OCI-LY7 (cell line): ENCODE measurements around the gene DSCAM. TPM values are rescaled to one million over a fixed set of nuclear protein-coding genes. Genes with fewer than 3 reads are reported as not detected.

Experiments
- BruUV-seq: library from RNA; stranded (reverse); fragments of 400-500 nt; replicated peaks from 2 replicates; lab custom pipeline; 2021; lab: Mats Ljungman, UMichigan
- CTCF ChIA-PET: fragments of 300-600 bp; sonication (Branson Sonifier 250); formaldehyde crosslinking; loops from one replicate; lab custom pipeline; 2022; ENCODE audit warnings: antibody characterized with exemption; ENCODE audit not compliant: unreplicated experiment; lab: Charles Lee
- POLR2A ChIA-PET: fragments of 300-600 bp; sonication (Branson Sonifier 250); formaldehyde crosslinking; loops from one replicate; lab custom pipeline; 2022; ENCODE audit warnings: antibody characterized with exemption; lab: Charles Lee
- DNase-seq: peaks from one replicate; pipeline ENCODE4 v3.0.0-alpha.2; 2015; ENCODE audit warnings: low spot score
- H2AFZ ChIP-seq: fragments of 200-600 bp; sonication (generic), shearing (Covaris generic); 2 replicates; pipeline ENCODE4 v1.6.1; 2014; ENCODE audit warnings: mild to moderate bottlenecking, antibody characterized with exemption, low read length, moderate library complexity
- H3K27ac ChIP-seq: fragments of 200-600 bp; sonication (generic); 2 replicates; pipeline ENCODE4 v1.5.1; 2014; ENCODE audit warnings: mixed run types, low read depth, mild to moderate bottlenecking, moderate library complexity, low read length, inconsistent platforms; ENCODE audit not compliant: poor library complexity, severe bottlenecking
- H3K36me3 ChIP-seq: fragments of 200-600 bp; sonication (generic); 2 replicates; pipeline ENCODE4 v1.6.1; 2014; ENCODE audit warnings: mild to moderate bottlenecking, antibody characterized with exemption, low read length, moderate library complexity, mixed read lengths; ENCODE audit not compliant: insufficient read depth
- H3K4me1 ChIP-seq: fragments of 200-600 bp; sonication (generic); 2 replicates; pipeline ENCODE4 v1.5.1; 2014; ENCODE audit warnings: mild to moderate bottlenecking, low read length; ENCODE audit not compliant: insufficient read depth, poor library complexity, severe bottlenecking
- H3K4me2 ChIP-seq: fragments of 200-600 bp; sonication (generic); 2 replicates; pipeline ENCODE4 v1.6.1; 2014; ENCODE audit warnings: mild to moderate bottlenecking, low read length
- H3K4me3 ChIP-seq: fragments of 200-600 bp; sonication (generic); 2 replicates; pipeline ENCODE4 v1.5.1; 2014; ENCODE audit warnings: mild to moderate bottlenecking, low read depth, low read length; ENCODE audit not compliant: poor library complexity, severe bottlenecking
- H3K79me2 ChIP-seq: fragments of 200-600 bp; sonication (generic); 2 replicates; pipeline ENCODE4 v1.6.1; 2016; ENCODE audit warnings: low read depth, mild to moderate bottlenecking, low read length, moderate library complexity, mixed read lengths; ENCODE audit not compliant: insufficient read depth
- H3K9me2 ChIP-seq: fragments of 200-600 bp; sonication (generic); 2 replicates; pipeline ENCODE4 v1.6.1; 2016; ENCODE audit warnings: mild to moderate bottlenecking, low read length, mixed read lengths; ENCODE audit not compliant: insufficient read depth
- H3K9me3 ChIP-seq: fragments of 200-600 bp; sonication (generic); 2 replicates; pipeline ENCODE4 v1.6.1; 2014; ENCODE audit warnings: mild to moderate bottlenecking, mixed run types, low read length, mixed read lengths
- H4K20me1 ChIP-seq: fragments of 200-600 bp; sonication (generic); 2 replicates; pipeline ENCODE4 v1.6.1; 2014; ENCODE audit warnings: mild to moderate bottlenecking, antibody characterized with exemption, low read length, moderate library complexity, mixed read lengths; ENCODE audit not compliant: insufficient read depth
- EZH2phosphoT487 ChIP-seq: fragments of 200-600 bp; sonication (generic); IDR thresholded peaks from 2 replicates; pipeline ENCODE4 v1.6.1; 2018; ENCODE audit warnings: low read depth, borderline replicate concordance, mild to moderate bottlenecking, mixed run types, antibody characterized with exemption, low read length, moderate library complexity, mixed read lengths
- intact Hi-C: fragments of 100-400 bp; cut with micrococcal nuclease; formaldehyde crosslinking; loops from one replicate; pipeline ENCODE4 v1.10.0; 2022; ENCODE audit not compliant: unreplicated experiment
- total RNA-seq, 2 experiments: library from RNA; depleted of rRNA in 1 of 2; stranded (reverse); fragments of >200 nt in 1 of 2; shearing (Covaris generic) in 1 of 2; gene quantifications; 2 replicates each; pipeline ENCODE4 v1.2.3, GENCODE V29; 2014 to 2022
- TF ChIP-seq, protein P1 (sequence below): fragments of 200-600 bp; sonication (generic); conservative IDR thresholded peaks from 2 replicates; pipeline ENCODE4 v1.5.1; 2014; ENCODE audit warnings: mild to moderate bottlenecking, antibody characterized with exemption, low read length, moderate library complexity, mixed read lengths

Gene DSCAM
- total RNA-seq, 2 experiments from 2014 or later, result not detected

DNA sequence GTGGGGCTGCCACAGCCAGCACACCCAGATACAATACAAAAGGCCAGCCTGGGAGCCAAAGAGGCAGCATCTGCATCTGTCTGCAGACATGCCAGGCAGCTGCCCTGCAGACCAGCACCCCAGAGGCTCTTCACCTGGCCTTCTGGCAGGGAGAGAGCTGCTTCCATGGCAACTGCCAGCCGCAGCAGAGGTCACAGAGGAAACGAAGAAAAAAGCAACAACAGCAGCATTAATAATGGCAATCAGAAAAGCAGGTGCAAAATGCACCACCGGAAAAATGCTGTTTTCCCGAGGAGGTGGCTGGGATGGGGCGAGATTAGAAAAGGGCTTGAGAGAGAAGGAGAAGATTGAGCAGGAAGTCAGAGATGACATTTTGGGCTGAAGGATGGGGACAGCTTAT is 670.2 kb downstream of the DSCAM start:
- no peak for DNase-seq
- no peak overlapping the region for H3K27ac ChIP-seq
- ChIA-PET CTCF (no interaction called here), POLR2A (no interaction called here)
- BruUV-seq, result no TSS peak
- no peak overlapping the region for H2AFZ ChIP-seq
- no peaks in the 10 kb centered on the region for H3K79me2 ChIP-seq
- TF ChIP-seq EZH2phosphoT487, result no peak
- intact Hi-C loops, result no loop called here
- H3K4me1 ChIP-seq, result no peaks in the 10 kb centered on the region
- H3K36me3 ChIP-seq, result no peaks in the 10 kb centered on the region
- 0 out of 2 replicates have a peak, but pooled peaks cover under 1% of the 10 kb centered on the region for H3K9me3 ChIP-seq
- H3K4me3 ChIP-seq, result no peak overlapping the region
- H3K4me2 ChIP-seq, result no peak overlapping the region
- H3K9me2 ChIP-seq, result no peaks in the 10 kb centered on the region
- H4K20me1 ChIP-seq, result no peaks in the 10 kb centered on the region

DNA sequence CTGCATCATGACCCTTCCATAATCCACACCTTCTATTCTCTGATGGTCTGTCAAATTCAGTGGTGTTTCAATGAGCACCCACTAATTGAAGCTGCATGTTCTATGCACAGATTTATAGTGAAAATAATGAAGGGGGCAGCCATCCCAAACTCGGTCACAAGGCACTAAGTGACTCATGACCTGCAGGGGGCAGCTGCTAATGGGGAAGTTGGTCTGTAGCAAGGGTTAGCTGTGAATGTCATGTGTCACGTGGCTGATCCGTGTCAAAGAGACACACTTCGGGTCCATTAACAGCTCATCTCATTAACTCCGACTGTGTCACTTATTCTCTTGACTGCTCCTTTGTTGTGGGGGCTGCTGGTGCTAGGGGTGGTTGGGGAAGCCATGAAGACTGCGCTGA is 673.1 kb downstream of the DSCAM start:
- BruUV-seq, result no TSS peak
- no peaks in the 10 kb centered on the region for H4K20me1 ChIP-seq
- intact Hi-C loops, result no loop called here
- no peak overlapping the region for H3K27ac ChIP-seq
- no peak overlapping the region for H2AFZ ChIP-seq
- TF ChIP-seq, protein P1, sequence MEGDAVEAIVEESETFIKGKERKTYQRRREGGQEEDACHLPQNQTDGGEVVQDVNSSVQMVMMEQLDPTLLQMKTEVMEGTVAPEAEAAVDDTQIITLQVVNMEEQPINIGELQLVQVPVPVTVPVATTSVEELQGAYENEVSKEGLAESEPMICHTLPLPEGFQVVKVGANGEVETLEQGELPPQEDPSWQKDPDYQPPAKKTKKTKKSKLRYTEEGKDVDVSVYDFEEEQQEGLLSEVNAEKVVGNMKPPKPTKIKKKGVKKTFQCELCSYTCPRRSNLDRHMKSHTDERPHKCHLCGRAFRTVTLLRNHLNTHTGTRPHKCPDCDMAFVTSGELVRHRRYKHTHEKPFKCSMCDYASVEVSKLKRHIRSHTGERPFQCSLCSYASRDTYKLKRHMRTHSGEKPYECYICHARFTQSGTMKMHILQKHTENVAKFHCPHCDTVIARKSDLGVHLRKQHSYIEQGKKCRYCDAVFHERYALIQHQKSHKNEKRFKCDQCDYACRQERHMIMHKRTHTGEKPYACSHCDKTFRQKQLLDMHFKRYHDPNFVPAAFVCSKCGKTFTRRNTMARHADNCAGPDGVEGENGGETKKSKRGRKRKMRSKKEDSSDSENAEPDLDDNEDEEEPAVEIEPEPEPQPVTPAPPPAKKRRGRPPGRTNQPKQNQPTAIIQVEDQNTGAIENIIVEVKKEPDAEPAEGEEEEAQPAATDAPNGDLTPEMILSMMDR, result no peak
- TF ChIP-seq EZH2phosphoT487, result no peak
- no peaks in the 10 kb centered on the region for H3K4me1 ChIP-seq
- 0 out of 2 replicates have a peak, but pooled peaks cover 3% of the 10 kb centered on the region for H3K9me3 ChIP-seq
- no peaks in the 10 kb centered on the region for H3K79me2 ChIP-seq
- H3K4me3 ChIP-seq, result no peak overlapping the region
- ChIA-PET CTCF (no interaction called here), POLR2A (no interaction called here)
- no peak overlapping the region for H3K4me2 ChIP-seq
- no peaks in the 10 kb centered on the region for H3K36me3 ChIP-seq
- H3K9me2 ChIP-seq, result no peaks in the 10 kb centered on the region
- no peak for DNase-seq

DNA sequence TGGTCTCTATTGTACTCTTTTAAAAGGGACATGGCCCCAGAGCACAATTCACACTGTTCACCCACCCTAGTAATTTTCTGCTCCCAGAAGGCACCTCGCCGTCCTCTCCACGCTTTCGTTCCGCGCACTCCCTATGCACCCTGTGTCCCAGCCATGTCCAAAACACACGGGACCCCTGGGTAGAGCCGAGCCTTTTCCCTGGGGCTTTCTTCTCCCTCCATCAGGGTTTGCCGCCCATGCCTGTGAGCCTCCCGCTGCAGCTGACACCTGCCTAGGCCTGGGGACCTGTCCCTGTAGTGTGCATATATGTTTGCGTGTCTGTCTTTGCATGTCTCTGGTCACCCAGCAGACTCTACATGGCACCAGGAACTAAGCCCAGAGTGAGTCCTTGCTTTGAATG is 677.0 kb downstream of the DSCAM start:
- DNase-seq, result no peak
- intact Hi-C loops, result no loop called here
- 0 out of 2 replicates have a peak, but pooled peaks cover 3% of the 10 kb centered on the region for H3K9me3 ChIP-seq
- H4K20me1 ChIP-seq, result no peaks in the 10 kb centered on the region
- BruUV-seq, result no TSS peak
- H3K27ac ChIP-seq, result no peak overlapping the region
- H3K4me1 ChIP-seq, result no peaks in the 10 kb centered on the region
- no peak overlapping the region for H3K4me2 ChIP-seq
- no peaks in the 10 kb centered on the region for H3K36me3 ChIP-seq
- no peaks in the 10 kb centered on the region for H3K79me2 ChIP-seq
- H3K4me3 ChIP-seq, result no peak overlapping the region
- no peak for TF ChIP-seq EZH2phosphoT487
- TF ChIP-seq, protein P1, result no peak
- no peak overlapping the region for H2AFZ ChIP-seq
- ChIA-PET POLR2A (no interaction called here), CTCF (no interaction called here)
- H3K9me2 ChIP-seq, result no peaks in the 10 kb centered on the region
